GM18861 (cell line): ENCODE data around the gene CSGALNACT2.
"Not testable (repeated sequence)": the region's sequence is repeated elsewhere in the genome, so short reads cannot be mapped to it uniquely, and the experiment has no call there.

Experiments used
- ATAC-seq: cut with Tn5 transposase; IDR thresholded peaks from one replicate; pipeline ENCODE4 v1.9.1; 2021; ENCODE audit not compliant: unreplicated experiment

Gene CSGALNACT2

DNA sequence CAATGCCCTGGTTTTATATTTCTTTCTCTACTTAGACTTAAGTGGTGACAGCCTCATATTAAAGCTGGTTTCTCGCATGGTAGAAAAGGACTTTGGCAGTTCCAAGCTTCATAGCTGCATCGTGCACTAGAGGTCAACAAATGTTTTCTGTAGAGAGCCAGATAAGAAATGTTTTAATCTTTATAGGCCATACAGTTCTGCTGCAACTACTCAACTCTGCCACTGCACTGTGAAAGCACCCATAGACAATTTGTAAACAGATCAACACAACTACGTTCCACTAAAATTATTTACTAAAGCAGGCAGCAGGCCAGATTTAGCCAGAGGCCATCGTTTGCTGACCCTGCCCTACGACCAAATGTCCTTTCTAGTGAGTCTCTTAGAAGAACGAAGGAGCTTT lies 36.7 kb downstream of the CSGALNACT2 start:
- no peak for ATAC-seq

DNA sequence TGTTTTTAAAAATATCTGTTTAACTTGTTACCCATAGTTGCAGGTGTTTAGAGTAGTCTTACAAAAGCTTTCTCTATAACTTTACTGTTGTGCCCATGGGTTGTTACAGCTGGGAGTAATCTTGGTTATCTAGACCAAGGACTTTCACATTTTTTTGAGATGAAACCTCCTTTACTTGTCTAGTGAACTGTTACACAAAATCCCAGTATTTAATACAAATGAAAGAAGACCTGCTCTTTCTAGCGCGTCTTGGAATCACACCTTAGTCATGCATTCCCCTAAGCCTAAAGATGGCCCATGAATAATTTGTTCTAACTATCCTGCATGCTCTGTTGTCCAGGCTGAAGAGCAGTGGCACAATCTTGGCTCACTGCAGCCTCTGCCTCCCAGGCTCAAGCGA lies 38.0 kb downstream of the CSGALNACT2 start:
- no peak for ATAC-seq

DNA sequence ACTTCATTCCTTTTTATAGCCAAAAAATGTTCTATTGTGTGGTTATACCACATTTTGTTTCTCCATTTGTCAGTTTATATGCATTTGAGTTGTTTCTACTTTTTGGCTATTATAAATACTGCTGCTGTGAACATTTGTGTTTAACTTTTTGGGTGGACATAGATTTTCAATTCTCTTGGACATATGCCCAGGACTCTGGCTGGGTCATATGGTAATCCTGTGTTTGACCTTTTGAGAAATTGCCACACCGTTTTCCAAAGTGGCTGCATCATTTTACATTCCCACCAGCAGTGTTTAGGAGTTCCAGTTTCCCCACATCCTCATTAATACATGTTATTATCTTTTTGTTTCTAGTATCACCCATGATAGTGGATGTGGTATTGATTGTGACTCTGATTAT lies 39.4 kb downstream of the CSGALNACT2 start:
- no peak for ATAC-seq

DNA sequence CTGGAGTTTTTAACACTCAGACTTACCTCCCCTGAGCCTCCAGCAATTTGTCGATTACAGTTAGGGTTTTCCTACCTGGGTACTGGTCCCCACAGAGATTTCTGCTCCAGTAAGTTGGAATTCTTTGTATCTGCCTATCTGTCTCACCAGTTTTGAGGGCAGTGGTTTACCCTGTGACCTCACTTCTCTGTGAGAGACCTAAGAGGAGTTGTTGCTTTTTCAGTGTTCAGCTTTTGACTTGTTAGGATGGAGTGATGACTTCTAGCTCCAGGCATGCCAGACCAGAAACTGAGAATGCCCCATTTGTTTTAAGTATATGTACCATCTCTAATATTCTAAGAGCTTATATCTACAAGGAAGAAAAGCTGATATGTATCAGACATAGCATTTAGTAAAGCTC lies 42.9 kb downstream of the CSGALNACT2 start:
- no peak for ATAC-seq

DNA sequence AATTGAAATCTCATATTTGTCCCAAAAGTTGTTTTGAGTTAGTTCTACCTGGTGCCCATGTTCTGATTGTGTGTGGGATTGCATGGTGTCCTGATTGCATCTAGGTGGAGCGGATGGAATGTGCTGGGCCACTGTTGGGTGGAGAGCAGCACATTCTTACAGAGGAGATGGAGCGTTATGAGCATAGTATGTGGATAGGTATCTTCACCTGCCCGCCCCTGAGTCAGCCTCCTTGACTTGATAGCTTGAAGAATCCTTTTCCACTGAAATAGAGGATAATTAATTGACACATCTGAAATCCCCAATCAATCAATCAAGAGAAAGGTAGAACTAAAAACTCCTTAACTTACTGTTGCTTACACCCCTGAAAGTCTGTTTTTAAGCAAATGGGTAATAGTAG lies 45.5 kb downstream of the CSGALNACT2 start:
- not testable (repeated sequence) for ATAC-seq

DNA sequence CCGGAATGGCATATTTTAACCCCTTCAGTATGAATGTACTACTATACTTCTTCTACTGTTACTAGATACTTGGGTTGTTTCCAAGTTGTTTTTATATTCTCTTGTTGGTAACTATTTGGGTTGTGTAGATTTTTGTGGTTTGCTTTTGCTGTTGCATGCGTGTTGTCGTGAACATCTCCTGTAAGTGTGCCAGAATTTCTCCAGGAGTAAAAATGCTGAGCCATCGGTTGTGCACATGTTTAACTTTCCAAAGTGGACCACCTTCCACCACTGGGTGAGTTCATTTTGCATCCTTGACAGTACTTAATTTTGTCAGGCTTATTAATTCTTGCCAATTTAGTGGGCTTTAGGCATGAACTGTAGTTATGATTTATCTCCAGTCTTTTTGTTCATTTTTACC lies 47.9 kb downstream of the CSGALNACT2 start:
- ATAC-seq, result no peak

DNA sequence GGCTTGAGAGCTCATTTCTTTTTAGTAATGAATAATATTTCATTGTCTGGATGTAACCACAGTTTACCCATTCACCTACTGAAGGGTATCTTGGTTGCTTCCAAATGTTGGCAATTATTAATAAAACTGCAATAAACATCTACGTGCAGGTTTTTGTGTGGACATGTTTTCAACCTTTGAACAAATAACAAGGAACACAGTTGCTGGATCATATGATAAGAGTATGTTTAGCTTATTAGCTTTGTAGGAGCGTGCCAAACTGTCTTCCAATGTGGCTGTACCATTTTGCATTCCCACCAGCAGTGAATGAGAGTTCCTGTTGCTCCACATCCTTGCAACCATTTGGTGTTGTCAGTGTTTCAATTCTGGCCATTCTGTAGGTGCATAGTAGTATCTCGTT lies 49.0 kb downstream of the CSGALNACT2 start:
- no peak for ATAC-seq

DNA sequence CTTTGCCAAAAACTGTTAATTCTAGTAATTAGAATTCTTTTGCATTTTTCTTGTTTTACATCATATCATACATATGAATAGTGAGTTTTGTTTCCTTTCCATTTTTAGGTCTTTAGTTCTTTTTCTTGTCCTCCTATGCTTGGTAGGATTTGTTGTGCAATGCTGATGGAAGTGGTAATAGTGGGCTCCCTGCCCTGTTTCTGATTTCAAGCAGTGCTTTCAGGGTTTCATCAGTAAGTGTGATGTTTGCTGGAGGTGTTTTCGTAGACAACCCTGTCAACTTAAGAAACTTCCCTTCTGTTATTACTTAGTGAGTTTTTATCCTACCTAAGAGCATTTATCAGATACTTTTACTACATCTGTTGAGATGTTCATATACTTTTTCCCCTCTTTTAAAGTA lies 50.5 kb downstream of the CSGALNACT2 start:
- no peak for ATAC-seq

DNA sequence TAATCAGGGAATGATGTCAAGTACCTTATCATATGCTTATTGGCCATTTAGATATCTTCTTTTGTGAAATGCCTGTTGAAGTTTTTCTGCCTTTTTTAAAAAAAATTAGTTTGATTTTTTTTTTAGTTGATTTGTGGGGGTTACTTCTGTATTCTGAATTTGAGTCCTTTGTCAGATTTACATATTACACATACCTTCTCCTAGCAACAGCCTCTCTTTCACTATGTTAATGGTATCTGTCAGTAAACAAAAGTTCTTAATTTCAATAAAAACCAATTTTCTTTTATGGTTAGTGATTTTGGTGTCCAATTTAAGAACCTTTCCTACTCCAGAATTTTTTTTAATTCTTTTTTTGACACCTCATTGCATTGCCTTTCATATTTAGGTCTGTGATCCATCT lies 52.0 kb downstream of the CSGALNACT2 start:
- no peak for ATAC-seq

DNA sequence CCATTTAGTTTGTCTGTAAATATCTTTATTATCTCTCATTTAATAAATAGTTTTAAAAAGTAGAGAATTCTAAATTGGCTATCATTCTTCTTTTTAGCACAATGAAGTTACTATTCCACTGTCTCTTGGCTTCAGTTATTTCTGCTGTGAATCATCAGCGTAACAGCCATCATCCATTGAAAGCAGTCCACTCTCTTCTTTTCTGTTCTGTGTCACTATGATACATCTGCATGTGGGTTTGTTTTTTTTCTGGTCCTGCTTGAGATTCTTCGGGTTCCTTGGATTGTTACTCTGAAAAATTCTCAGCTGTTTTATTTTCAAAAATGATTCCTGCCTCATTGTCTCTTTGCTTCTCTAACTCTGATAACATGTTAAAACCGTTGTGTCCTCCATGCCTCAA lies 52.5 kb downstream of the CSGALNACT2 start:
- no peak for ATAC-seq

DNA sequence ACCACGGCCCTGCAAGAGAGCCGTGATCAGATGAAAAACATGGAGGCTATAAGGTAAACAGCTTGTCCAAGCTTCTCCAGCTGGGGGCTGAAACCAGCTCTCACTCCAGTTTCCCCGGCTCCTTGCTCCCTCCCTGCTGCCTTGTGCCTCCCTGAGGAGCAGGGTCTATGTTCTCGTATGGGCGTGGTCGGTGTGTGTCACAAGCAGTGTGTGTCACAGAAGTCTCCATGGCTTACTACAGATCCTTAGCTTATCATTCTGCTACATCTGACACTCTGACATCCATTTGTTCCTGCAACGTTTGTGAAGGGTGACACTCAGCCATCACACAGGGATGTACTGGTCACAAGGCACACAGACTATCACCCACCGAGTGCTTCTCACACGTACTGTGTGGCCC lies 54.6 kb downstream of the CSGALNACT2 start:
- no peak for ATAC-seq

DNA sequence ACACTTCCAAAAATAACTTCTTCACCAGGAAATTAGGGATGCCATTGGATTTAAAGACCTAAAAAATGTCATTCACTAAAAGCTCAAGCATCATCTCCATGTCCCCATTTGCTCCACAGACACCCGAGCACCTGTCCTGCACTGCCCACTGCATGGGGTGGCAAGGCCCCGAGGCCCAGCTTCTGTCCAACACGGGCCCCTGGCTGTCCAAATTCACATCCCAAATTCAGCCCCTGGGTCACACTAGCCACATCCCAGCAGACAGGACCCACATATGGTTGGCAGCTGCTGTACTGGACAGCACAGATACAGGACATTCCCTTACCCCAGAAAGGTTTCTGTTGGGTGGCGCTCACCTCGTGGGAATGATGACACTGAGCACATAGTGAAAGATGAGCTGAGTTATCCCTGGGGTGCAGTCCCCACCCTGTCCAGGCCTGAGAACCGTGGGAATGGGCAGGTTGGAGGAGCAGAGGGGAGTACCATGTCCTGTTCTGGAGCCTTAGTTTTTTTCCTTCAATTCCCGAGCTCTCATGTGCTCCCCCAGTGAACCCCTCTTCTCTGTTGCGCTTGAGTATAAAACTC lies 55.3 kb downstream of the CSGALNACT2 start:
- no peak for ATAC-seq

DNA sequence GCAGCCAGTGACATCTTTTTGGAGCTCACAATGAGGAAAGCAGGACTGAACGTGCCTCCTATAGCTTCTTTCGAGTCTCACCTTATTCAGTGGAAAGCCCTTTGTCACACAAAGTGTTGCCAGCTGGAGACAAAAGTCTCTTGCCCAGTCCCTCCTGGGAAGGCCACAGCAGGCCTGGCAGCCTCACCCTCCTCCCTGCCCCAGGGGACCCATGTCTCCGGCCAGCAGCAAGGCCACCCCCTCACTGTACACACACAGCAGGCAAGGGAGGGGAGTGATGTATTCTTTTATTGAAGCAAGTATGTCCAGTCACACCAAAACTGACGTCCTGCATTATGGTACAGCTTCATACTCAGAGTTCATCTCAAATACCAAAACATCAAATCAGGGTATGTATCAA lies 56.0 kb downstream of the CSGALNACT2 start:
- no peak for ATAC-seq

DNA sequence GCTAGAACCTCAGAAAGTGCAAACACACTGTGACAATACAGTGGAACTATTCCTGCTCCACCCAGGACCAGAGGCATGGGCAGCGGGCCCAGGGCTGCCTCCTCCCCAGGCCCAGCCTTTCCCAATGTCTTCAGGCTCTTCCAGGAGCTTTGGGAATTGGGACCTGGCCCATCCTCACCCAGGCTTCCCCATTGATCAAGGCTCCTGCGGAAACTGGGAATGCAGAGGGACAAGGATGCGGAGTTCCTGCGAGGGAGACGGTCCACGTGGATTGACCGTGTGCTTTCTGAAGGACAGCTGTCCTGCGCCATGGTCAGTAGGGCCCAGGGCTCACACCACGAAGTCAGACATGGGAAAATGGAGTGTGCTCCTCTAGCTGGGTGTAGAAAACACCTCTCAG lies 56.6 kb downstream of the CSGALNACT2 start:
- no peak for ATAC-seq

DNA sequence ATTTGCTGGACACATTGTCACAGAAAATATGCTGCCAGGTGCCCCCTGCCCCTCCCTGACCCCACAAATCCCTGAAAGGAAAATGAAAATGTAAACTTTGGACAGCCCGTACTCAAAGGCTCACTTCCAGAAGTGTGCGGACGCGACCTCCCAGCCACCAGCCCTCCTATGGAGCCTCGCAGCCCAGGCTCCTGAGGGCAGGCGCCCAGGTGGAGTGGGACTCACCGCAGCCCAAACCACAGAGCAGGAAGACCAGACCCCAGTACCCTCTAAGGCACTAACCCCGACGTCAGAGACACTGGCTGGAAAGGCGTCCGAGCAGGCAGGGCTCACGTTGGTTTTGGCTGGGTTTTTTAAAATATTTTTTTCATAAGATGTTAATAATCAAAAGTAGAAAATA lies 57.3 kb downstream of the CSGALNACT2 start:
- ATAC-seq, result no peak

DNA sequence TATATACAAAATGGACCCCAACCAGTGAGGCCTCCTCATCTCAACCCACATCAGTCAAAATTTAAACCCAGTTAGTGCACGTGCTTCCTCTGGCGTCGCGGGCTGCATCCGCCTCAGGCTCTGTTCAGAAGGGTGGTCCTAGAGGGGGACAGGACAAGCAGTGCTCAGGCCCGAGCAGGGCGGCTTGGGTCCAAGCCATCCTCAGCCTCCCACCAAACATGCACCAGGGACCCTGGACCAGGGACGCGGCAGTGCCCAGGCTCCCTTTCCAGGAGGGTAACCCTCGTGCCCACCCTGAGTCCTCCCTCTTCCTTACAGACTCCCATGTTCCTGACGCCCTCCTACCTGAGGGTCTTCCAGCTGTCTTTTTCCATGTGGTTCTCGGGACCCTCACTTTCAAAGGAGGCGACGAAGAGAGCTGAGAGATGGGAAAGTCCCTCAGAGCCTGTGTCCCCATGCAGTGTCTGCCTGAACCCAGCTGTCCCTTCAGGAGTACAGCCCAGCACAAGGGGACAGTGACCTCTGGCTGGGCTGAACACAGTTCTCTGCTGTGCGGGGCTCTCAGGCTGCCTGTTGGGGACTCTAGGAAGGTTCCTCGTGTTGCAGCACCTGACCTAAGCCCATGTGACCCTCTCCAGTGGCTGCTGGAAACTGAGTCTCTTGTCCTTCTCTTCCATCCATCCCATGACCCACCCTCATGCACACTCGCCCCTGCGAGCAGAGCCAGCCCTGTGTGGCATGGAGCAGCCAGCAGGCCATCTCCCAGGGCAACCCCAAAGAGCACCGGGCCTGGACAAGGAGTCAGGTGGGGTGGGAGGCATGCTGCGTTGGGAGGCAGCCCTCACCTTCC lies 58.1 kb downstream of the CSGALNACT2 start:
- no peak for ATAC-seq

DNA sequence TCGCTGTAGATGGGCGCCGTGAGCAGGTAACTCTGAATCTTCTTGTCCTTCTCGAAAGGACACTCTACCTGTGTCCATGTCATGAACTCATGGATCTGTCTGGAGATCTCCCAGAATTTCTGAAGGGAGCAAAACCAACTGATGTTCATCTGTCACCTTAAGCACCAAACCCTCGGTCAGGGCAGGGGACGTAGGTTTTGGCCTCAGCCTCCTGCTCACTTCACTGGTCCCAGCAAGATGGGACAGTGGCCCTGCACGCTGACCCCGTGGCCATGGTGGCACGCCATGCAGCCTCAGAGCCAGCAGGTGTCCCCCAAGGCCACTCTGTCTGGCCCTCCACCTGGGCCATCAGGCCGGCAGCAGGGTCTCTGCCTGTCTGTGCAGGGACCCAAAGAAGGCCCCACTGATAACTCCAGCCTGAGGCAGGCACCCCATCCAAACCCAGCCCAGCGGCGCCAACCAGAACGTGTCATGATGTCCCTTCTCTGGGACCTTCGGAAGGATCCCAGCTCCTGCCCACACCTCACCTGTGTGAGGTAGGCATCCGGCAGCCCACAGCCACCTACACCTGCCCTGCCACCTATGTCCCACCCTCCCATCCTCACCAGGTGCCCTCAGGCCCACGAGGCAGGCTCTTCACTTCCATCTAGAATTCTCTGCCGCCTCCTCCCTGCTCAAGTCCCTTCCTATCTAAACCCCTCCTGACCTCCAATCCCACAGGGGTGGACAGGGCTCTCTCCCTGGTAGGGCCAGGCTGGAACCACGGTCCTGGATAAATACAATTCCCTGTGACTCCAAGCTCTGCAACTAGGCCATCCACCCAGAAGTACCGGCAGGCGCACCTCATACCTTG lies 59.0 kb downstream of the CSGALNACT2 start:
- no peak for ATAC-seq

DNA sequence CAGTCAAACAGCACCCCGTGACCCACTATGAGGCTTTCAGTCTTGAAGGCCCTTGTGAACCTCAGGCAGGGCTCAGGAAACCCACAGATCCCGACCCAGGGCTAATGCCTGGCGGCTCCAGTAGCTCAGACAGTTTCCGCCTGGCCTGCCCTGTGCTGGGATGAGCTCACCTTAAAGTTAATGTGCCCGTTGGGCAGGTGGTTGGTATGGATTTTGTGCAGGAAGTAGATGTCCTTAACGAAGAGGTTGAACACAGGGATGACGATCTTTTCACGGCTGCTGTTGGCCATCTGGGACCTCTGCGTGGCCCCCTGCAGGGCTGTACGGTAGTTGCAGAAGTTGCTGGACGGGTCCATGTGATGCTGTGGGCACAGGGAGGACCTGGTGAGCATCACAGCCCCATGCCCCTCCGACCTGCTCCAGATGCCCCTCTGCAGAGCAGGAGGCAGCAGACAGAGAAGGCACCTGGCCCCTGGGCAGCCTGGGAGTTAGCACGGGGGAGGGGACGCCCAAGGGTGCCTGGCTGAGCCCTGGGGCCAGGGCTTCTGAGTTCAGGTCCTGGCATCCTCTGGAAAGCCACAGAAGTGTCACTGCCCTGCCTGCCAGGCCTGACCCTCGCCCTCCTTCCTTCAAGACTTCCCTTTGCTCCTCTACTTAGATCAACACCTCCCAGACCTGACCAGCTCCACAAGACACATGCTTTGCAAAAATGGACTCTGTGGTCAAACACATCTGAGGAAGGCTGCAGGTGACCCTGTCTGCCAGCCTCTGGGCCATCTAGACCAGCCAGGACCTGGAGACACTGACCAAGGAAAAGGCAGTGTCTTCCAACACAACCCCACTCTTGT lies 59.8 kb downstream of the CSGALNACT2 start:
- no peak for ATAC-seq

DNA sequence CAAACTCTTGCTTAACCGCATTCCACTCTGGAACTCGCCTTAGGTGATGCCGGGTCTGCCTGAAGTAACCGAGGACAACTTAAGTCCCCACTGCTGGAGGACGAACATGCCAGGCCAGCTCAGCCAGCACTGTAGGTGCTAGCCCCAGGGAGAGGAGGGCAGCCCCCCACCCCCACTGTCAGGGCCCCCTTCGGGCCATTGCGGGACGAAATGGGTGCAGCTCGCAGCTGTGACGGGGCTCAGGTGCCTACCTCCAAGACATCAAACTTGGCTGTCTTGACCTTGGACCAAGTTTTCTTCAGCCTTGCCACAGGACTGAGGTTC lies 60.4 kb downstream of the CSGALNACT2 start:
- no peak for ATAC-seq

DNA sequence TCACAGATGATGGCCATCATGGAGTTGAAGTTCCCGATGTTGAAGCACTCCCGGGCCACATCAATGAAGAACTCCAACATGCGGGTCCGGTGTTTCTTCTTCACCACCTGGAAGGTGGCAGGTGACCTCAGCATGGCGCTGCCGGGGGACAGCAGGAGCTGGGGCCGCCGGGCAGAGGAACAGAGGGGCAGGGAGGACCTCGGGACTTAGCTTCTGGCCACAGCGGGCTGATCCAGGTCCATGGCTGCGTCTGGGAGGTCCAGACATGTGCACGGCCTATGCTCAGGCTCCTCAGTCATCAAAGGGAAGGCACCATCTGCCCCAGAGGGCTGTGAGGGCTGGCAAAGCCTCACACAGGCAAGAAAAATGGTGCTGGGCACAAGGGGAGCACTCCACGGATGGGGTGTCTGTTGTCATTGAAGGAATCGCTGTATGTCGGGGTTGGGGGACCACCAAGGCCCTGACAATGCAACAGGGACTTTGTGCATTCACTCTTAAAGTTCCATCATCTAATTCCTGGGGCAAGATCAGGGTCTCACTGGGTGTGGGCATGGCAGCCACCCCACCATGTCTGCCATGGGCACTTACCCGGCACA lies 60.9 kb downstream of the CSGALNACT2 start:
- ATAC-seq, result no peak
